GM20431 (cell line): ENCODE data around the gene RCAN2.
"Not testable (repeated sequence)": the region's sequence is repeated elsewhere in the genome, so short reads cannot be mapped to it uniquely, and the experiment has no call there.

ENCODE experiments used
- in situ Hi-C: fragments of 300-500 bp; cut with MseI, MboI; formaldehyde crosslinking; loops from one replicate; pipeline ENCODE4 v1.15.0; 2020; ENCODE audit warnings: low sequenced_read_pairs; ENCODE audit not compliant: unreplicated experiment

Gene RCAN2

DNA sequence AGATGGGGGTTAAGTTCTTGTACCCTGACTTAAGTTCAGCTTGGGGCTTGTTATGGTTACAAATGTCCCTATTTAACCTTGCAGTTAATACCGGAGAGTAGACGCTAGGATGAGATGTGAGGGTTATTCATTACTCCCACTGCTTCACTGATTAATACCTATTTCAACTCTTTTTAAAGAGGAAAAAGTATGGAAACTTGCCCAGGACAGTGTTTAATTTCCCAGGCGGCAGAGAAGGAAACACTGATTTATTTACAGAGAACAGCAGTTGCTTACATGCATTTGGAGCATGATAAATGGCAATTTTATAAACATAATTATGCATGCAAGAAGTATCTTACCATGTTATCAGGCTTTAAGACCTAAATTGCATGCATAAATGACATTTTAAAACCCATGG lies 137.7 kb downstream of the RCAN2 start:
- in situ Hi-C loops, result no loop called here

- in situ Hi-C loops, result no loop called here
These were observed 138.5 kb downstream of the RCAN2 start for GRCh38 chr6:46352541-46353268.

- in situ Hi-C loops, result no loop called here
These were observed 140.5 kb downstream of the RCAN2 start for GRCh38 chr6:46350714-46351113.

- in situ Hi-C loops, result no loop called here
These were observed 143.6 kb downstream of the RCAN2 start for GRCh38 chr6:46347669-46348068.

GRCh38 chr6:46340246-46340645 lies 151.0 kb downstream of the RCAN2 start:
- in situ Hi-C loops, result no loop called here

DNA sequence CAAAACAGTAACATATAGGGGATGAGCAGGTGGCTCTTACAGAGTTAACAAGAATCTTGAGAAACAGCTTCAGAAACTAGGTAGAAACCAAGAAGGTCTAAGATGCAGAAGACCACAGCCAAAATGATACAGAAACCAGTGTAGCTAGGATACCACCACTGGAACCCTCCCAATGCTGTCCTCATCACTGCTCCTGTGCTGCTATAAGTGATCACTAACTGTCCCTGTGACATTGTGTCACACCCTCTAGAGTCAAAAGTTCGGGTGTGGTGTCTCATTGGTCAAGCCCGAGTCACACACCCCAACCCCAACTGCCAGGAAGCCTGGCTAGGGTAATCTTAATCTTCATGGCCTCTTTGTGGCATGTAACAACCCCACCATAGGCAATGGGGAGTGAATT lies 153.1 kb downstream of the RCAN2 start:
- in situ Hi-C loops, result no loop called here

DNA sequence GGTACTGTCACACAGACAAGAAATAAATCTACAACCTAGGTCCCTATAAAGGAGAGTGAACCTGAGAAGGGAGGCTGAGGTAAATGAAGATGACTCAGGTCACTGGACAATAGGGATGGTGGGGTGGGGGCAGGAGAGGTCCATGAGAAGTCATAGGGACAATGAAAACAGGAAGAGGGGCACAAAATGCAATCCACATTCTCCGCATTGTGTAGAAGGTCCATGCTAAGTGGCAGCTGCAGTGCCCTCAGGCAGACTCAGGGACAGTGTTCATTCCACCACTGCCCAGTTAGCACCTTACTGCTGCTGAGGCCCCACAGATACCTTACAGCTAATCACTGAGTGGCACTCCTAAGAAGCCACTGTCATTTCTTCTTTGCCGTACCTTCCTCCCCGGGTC lies 156.8 kb downstream of the RCAN2 start:
- in situ Hi-C loops, result no loop called here

DNA sequence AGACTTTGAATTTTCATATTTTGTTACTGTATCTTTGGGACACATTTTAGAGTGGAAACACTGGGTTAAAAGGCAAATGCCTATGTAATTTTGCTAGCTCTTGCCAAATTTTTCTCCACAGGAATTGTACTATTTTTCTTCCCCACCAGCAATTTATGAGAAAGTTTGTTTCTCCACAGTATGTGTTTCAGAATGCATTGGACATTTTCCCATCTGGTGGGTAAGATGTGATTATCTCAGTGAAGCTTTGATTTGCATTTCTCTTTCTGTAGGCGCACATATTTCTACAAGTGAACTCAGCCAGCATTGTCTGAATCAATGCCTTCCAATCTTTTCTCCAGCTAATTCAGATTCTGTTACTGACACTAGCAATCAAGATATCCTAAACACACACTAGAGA lies 157.8 kb downstream of the RCAN2 start:
- in situ Hi-C loops, result no loop called here

- in situ Hi-C loops, result not testable (repeated sequence)
These were observed 158.8 kb downstream of the RCAN2 start for GRCh38 chr6:46332448-46332847.

GRCh38 chr6:46331461-46331860 lies 159.8 kb downstream of the RCAN2 start:
- in situ Hi-C loops, result no loop called here

- in situ Hi-C loops, result no loop called here
These were observed 161.7 kb downstream of the RCAN2 start for GRCh38 chr6:46329568-46329967.

DNA sequence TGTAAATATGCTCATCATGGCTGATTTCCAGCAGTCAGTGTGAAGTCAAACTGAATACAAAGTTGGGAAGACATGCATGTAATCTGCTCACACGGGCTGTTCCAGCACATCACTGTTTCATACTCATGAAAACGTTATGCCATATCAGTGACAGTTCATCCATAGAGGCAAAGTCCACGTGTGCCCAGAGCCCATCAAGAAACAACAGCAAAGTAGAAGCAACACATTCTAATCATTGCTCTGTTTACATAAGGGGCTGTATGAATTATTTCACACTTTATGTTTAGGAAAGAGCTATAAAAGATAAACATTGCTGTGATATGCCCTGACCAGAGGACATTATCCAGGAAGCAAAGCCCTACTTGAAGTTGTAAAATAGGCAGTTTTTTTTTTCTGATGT lies 163.5 kb downstream of the RCAN2 start:
- in situ Hi-C loops, result no loop called here

DNA sequence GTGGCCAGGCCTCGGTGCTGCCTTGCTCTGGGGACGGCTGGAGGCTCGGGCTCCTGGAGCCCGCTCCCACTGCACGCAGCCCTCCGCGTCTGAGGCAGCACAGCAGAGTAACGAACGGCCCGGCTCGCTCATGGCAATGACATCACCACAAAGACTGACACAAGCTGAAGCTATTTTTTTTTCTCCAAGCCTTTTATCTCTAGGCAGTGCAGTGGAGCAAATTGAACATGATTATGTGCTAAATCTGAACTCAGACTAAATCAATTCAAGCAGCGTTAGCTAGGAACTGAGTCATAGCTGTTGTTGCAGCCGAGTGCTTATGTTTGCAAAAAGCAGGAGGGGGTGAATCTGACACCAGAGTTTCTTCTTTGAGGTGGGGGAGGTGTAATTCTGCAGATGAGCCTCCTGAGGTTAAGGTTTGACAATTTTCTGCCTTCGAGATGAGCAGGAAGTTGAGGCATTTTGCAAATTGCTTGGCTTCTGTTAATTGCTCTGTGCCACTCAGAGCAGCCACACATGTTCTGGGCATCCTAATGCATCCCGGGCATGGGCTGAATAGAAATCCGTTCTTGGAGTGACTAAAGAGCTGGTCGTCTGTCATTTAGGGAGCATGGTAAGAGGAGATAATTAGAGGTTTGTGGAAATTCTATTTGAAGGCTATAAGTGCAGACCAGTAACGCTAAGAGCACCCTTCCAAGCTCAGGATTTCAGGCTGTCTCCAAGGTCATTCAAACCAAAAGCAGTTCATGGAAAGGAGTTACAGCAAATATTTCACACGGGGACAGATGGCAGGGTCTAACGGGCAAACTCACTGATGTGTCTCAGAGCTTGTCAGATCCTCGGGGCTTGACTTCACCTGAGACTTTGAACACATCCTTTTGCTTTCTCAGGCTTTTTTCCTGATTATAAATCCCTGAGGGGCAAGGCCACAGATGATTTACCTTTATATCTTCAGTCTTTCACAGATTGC lies 165.4 kb downstream of the RCAN2 start:
- in situ Hi-C loops, result no loop called here

DNA sequence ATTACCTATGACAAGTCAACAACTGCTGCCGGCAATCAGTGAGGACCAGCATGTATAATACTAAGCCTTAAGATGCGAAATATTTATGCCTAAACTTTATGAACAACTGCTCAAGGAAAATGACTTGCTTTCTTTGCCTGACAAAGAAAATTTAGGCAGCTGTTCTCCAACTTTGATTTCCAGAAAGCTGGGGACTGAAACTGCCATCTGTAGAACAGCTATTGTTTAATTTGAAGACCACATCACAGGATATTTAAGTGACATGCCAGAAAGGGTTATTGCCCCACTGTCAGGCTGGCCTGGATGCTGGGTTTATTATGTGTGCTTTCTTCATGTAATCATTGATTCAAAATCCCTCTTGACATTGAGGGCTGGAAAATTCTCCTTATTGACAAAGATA lies 166.5 kb downstream of the RCAN2 start:
- in situ Hi-C loops, result no loop called here

DNA sequence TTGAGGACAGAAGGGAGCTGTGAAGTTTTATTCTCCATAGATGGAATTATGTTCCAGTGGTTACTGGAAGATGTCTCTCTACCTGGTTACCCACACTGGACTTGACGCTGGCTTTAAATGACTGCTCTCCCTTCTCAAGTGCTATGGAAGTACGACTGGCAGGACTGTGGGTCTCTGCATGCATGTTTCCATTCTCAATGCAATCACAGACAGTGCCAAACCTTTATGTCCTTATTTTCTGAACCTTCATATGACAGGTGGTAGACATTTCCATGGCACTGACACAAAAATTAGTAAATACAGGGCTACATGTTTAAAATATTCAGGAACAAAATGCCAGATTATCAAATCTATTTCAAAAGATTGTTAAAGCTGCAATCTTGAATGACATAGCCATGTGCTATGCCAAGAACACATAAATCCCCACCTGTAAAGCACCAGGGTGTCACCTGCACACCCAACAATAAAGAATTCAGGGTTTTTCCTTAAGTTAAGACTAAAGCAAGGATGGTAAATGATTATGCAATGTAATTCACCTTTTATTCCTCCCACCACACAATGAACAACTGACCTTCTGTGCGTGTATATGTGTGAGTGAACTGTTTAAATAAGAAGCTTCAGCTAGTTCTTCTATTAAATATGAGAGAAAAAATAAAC lies 167.2 kb downstream of the RCAN2 start:
- in situ Hi-C loops, result no loop called here

DNA sequence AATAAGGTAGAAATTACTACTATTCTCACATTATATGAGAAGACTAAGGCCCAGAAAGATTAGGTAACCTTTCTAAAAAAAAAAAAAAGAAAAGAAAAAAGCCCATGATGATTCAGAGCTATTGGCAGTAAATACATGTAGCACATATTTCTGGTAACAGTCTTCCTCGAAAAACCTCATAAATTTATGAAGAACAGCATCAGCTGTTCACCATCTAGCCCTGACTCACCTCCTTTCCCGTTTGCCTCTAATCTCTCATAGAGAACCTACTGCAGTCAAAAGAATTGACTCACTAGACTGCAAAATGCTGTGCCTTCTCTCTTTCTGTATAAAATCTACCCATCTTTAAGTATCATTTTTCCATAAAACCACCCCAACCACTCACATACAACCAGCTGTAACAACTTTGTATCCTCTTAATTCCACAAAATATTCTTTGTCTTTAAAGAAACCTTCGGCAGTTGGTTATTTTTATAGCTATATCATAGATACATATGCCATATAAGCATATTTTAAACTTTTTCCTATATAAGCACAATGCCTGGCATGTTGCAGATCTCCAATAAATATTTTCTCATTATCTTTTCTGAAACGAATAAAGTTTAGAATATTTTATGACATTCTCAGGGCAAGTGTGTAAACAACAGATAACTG lies 167.8 kb downstream of the RCAN2 start:
- in situ Hi-C loops, result no loop called here

GRCh38 chr6:46320505-46320904 lies 170.7 kb downstream of the RCAN2 start:
- in situ Hi-C loops, result no loop called here

GRCh38 chr6:46315589-46315988 lies 175.7 kb downstream of the RCAN2 start:
- in situ Hi-C loops, result no loop called here

GRCh38 chr6:46312654-46313053 lies 178.6 kb downstream of the RCAN2 start:
- in situ Hi-C loops, result no loop called here

GRCh38 chr6:46310196-46310595 lies 181.1 kb downstream of the RCAN2 start:
- in situ Hi-C loops, result no loop called here
